Stimulated activated CD4-positive, alpha-beta T cell treated with anti-CD3 and anti-CD28 coated beads, Interleukin-15, amount 100 ng/mL, for 24 hours (primary cell): ENCODE data around the gene THSD4.
A peak's percentile ranks its signal among the peaks of the same experiment; 100 is the strongest.

Experiments used
- DNase-seq: peaks from one replicate; pipeline ENCODE4 v3.0.0-alpha.2; 2020

THSD4 gene

GRCh38 chr15:71098920-71099319 lies 16.4 kb upstream of the THSD4 start:
- no peak for DNase-seq

GRCh38 chr15:71103102-71103676 lies 12.1 kb upstream of the THSD4 start:
- no peak for DNase-seq

GRCh38 chr15:71104636-71105035 lies 10.6 kb upstream of the THSD4 start:
- DNase-seq: no peak

GRCh38 chr15:71105444-71105843 lies 9.8 kb upstream of the THSD4 start:
- no peak for DNase-seq

- DNase-seq: no peak
Measured at GRCh38 chr15:71106802-71107500, 8.3 kb upstream of the THSD4 start.

- no peak for DNase-seq
Measured at GRCh38 chr15:71107501-71107815, 7.8 kb upstream of the THSD4 start.

- DNase-seq: no peak
Measured at GRCh38 chr15:71109130-71109529, 6.1 kb upstream of the THSD4 start.

GRCh38 chr15:71109905-71110304 lies 5.4 kb upstream of the THSD4 start:
- DNase-seq: no peak

GRCh38 chr15:71110405-71111180 lies 4.7 kb upstream of the THSD4 start:
- no peak for DNase-seq

GRCh38 chr15:71111181-71111565 lies 4.1 kb upstream of the THSD4 start:
- DNase-seq: no peak

- DNase-seq: no peak
Measured at GRCh38 chr15:71111950-71112349, 3.3 kb upstream of the THSD4 start.

- no peak for DNase-seq
Measured at GRCh38 chr15:71112429-71112828, 2.8 kb upstream of the THSD4 start.

GRCh38 chr15:71114066-71114680 lies 1.1 kb upstream of the THSD4 start:
- no peak for DNase-seq

GRCh38 chr15:71115567-71116351 lies 488 bp downstream of the THSD4 start:
- DNase-seq: peak; percentile 32

- no peak for DNase-seq
Measured at GRCh38 chr15:71116366-71116765, 1.1 kb downstream of the THSD4 start.

GRCh38 chr15:71116942-71117341 lies 1.7 kb downstream of the THSD4 start:
- DNase-seq: no peak

GRCh38 chr15:71117714-71118305 lies 2.5 kb downstream of the THSD4 start:
- DNase-seq: no peak

- no peak for DNase-seq
Measured at GRCh38 chr15:71118345-71118744, 3.1 kb downstream of the THSD4 start.

- DNase-seq: no peak
Measured at GRCh38 chr15:71118881-71119632, 3.8 kb downstream of the THSD4 start.

- no peak for DNase-seq
Measured at GRCh38 chr15:71120428-71120944, 5.2 kb downstream of the THSD4 start.

- DNase-seq: no peak
Measured at GRCh38 chr15:71121442-71121841, 6.2 kb downstream of the THSD4 start.
